Measurements from ENCODE around the gene SGPL1.
A peak's percentile ranks its signal among the peaks of the same experiment; 100 is the strongest.

The SGPL1 gene

GRCh38 chr10:70886921-70887665 is 71.3 kb downstream of the SGPL1 start:
- no peak for DNase-seq

- peak; percentile 53 for DNase-seq
These were observed 72.4 kb downstream of the SGPL1 start, which contains the start of gene PCBD1 for GRCh38 chr10:70887804-70888800. PCBD1 (minus strand) TSS chr10:70888565; CDS start chr10:70888533, 32 bp downstream.

- DNase-seq = no peak
These were observed 73.5 kb downstream of the SGPL1 start for GRCh38 chr10:70889291-70889690.

- DNase-seq = no peak
These were observed 75.2 kb downstream of the SGPL1 start for GRCh38 chr10:70890917-70891431.

GRCh38 chr10:70891627-70892026 is 75.9 kb downstream of the SGPL1 start:
- DNase-seq = no peak

GRCh38 chr10:70892631-70893030 is 76.9 kb downstream of the SGPL1 start:
- no peak for DNase-seq

- no peak for DNase-seq
These were observed 77.7 kb downstream of the SGPL1 start for GRCh38 chr10:70893227-70894006.

- no peak for DNase-seq
These were observed 78.7 kb downstream of the SGPL1 start for GRCh38 chr10:70894416-70894815.

GRCh38 chr10:70896551-70896950 is 80.8 kb downstream of the SGPL1 start:
- DNase-seq = no peak

GRCh38 chr10:70898687-70899086 is 82.9 kb downstream of the SGPL1 start:
- DNase-seq = no peak

GRCh38 chr10:70899096-70899495 is 83.3 kb downstream of the SGPL1 start:
- no peak for DNase-seq

- no peak for DNase-seq
These were observed 85.6 kb downstream of the SGPL1 start for GRCh38 chr10:70901276-70901878.

- no peak for DNase-seq
These were observed 87.0 kb downstream of the SGPL1 start for GRCh38 chr10:70902661-70903261.

- DNase-seq = no peak
These were observed 87.6 kb downstream of the SGPL1 start for GRCh38 chr10:70903262-70903921.

GRCh38 chr10:70905071-70906021 is 89.6 kb downstream of the SGPL1 start:
- DNase-seq = no peak

- no peak for DNase-seq
These were observed 90.5 kb downstream of the SGPL1 start for GRCh38 chr10:70906031-70906783.

GRCh38 chr10:70906953-70907636 is 91.3 kb downstream of the SGPL1 start:
- DNase-seq = no peak

GRCh38 chr10:70907637-70908405 is 92.1 kb downstream of the SGPL1 start:
- no peak for DNase-seq
